ENCODE measurements around the gene TTR.

- TF ChIP-seq CTCF (IDR thresholded peaks at IDR 0.05) (no peak), POLR2AphosphoS5 (IDR thresholded peaks at IDR 0.05) (no peak)
Measured at GRCh38 chr18:31631526-31631925, 39.8 kb downstream of the TTR start.
